Measurements from ENCODE around the gene RGP1.

DNA sequence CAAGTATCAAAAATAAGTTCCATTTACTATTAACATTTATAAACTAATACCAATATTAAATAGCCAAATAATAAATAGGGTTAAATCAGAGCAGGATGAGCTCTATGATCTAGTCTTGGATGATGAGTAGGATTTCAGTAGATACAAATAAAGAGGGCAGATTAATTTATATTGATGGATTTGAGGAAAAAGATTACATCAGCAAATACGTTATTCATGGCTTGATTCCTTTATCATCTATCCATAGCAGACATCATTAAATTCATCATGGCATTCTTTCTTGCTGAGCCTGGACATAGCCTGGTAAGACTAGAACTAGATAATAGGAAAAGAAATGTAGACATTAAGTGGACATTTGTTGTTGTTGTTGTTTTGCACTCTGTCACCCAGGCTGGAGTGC is 18.4 kb downstream of the RGP1 start:
- TF ChIP-seq, protein P1, sequence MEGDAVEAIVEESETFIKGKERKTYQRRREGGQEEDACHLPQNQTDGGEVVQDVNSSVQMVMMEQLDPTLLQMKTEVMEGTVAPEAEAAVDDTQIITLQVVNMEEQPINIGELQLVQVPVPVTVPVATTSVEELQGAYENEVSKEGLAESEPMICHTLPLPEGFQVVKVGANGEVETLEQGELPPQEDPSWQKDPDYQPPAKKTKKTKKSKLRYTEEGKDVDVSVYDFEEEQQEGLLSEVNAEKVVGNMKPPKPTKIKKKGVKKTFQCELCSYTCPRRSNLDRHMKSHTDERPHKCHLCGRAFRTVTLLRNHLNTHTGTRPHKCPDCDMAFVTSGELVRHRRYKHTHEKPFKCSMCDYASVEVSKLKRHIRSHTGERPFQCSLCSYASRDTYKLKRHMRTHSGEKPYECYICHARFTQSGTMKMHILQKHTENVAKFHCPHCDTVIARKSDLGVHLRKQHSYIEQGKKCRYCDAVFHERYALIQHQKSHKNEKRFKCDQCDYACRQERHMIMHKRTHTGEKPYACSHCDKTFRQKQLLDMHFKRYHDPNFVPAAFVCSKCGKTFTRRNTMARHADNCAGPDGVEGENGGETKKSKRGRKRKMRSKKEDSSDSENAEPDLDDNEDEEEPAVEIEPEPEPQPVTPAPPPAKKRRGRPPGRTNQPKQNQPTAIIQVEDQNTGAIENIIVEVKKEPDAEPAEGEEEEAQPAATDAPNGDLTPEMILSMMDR (conservative IDR thresholded peaks at IDR 0.05; ENCODE audit: low read depth, low read length) = no peak
- no peak for TF ChIP-seq EZH2phosphoT487 (IDR thresholded peaks at IDR 0.05; ENCODE audit: borderline replicate concordance, low read length)

All from PC-3 (cell line).